ENCODE results near the gene TMEM202. TPM values are rescaled to one million over a fixed set of nuclear protein-coding genes. Genes with fewer than 3 reads are reported as not detected.
A peak's percentile ranks its signal among the peaks of the same experiment; 100 is the strongest.

TMEM202 gene
- total RNA-seq (not detected in 2 replicates), polyA plus RNA-seq (not detected in 2 replicates), polyA minus RNA-seq (ENCODE audit: low replicate concordance) (not detected in 2 replicates)
- polyA plus RNA-seq (2012): not detected in 2 replicates

GRCh38 chr15:72397796-72398588, at the start of gene TMEM202:
TSS of gene TMEM202 (plus strand) at chr15:72398305. CDS start at chr15:72398327, 22 bp downstream.
- Histone ChIP-seq H3K9me3 (ENCODE audit: control insufficient read depth, insufficient read depth, low read depth, low read length) (no peaks in the 10 kb centered on the region), H3K4me2 (ENCODE audit: extremely low read depth, insufficient read depth, low read length) (no peak within 1 kb of the TSS), H3K4me3 (replicated peaks in 1 of 4; ENCODE audit: control extremely low read depth in 1 of 4, insufficient read depth in 1 of 4, low read depth in 3 of 4, low read length in 4 of 4) (no peak within 1 kb of the TSS), H3K27ac (ENCODE audit: insufficient read depth, low read length) (no peak within 1 kb of the TSS), H3K9ac (ENCODE audit: insufficient read depth, low read length) (no peak within 1 kb of the TSS), H3K36me3 (ENCODE audit: control insufficient read depth, insufficient read depth, low read length) (no peaks in the 10 kb centered on the region), H3K4me1 (ENCODE audit: control insufficient read depth, extremely low read depth, insufficient read depth, low read length) (no peaks in the 10 kb centered on the region), H2AFZ (ENCODE audit: low read length) (no peak within 1 kb of the TSS), H4K20me1 (ENCODE audit: control insufficient read depth, extremely low read depth, insufficient read depth, low read length) (no peaks in the 10 kb centered on the region), H3K79me2 (ENCODE audit: control insufficient read depth, insufficient read depth, low read length) (no peaks in the 10 kb centered on the region), H3K27me3 (ENCODE audit: control insufficient read depth, insufficient read depth, low read length) (peaks cover 10% of the 10 kb centered on the region)
- DNase-seq (ENCODE audit: low read depth in 2 of 2): no peak
- no peak for TF ChIP-seq CTCF (conservative IDR thresholded peaks at IDR 0.05 in 1 of 2, IDR thresholded peaks at IDR 0.05 in 1 of 2; ENCODE audit: low read depth in 1 of 2, low read length in 2 of 2)
- TF ChIP-seq EZH2 (IDR thresholded peaks at IDR 0.05; ENCODE audit: low read length, missing control alignments): no peak

- H3K9me3 ChIP-seq (ENCODE audit: control insufficient read depth, insufficient read depth, low read depth, low read length): no peaks in the 10 kb centered on the region
- H2AFZ ChIP-seq (ENCODE audit: low read length): no peak overlapping the region
- TF ChIP-seq CTCF (conservative IDR thresholded peaks at IDR 0.05 in 1 of 2, IDR thresholded peaks at IDR 0.05 in 1 of 2; ENCODE audit: low read depth in 1 of 2, low read length in 2 of 2) (no peak), EZH2 (IDR thresholded peaks at IDR 0.05; ENCODE audit: low read length, missing control alignments) (no peak)
- peaks cover 3% of the 10 kb centered on the region for H3K4me1 ChIP-seq (ENCODE audit: control insufficient read depth, extremely low read depth, insufficient read depth, low read length)
- H3K36me3 ChIP-seq (ENCODE audit: control insufficient read depth, insufficient read depth, low read length): peaks cover 5% of the 10 kb centered on the region
- H3K27ac ChIP-seq (ENCODE audit: insufficient read depth, low read length): no peak overlapping the region
- H3K79me2 ChIP-seq (ENCODE audit: control insufficient read depth, insufficient read depth, low read length): no peaks in the 10 kb centered on the region
- H3K4me3 ChIP-seq (replicated peaks in 1 of 4; ENCODE audit: control extremely low read depth in 1 of 4, insufficient read depth in 1 of 4, low read depth in 3 of 4, low read length in 4 of 4): no peak overlapping the region
- DNase-seq (ENCODE audit: low read depth in 2 of 2): peak; percentile 7 to 20
- no peaks in the 10 kb centered on the region for H4K20me1 ChIP-seq (ENCODE audit: control insufficient read depth, extremely low read depth, insufficient read depth, low read length)
- no peak overlapping the region for H3K4me2 ChIP-seq (ENCODE audit: extremely low read depth, insufficient read depth, low read length)
- H3K27me3 ChIP-seq (ENCODE audit: control insufficient read depth, insufficient read depth, low read length): no peaks in the 10 kb centered on the region
- H3K9ac ChIP-seq (ENCODE audit: insufficient read depth, low read length): no peak overlapping the region
Observed at GRCh38 chr15:72353266-72353665, 44.8 kb upstream of the TMEM202 start.

GRCh38 chr15:72354496-72354895, 43.6 kb upstream of the TMEM202 start:
- TF ChIP-seq EZH2 (IDR thresholded peaks at IDR 0.05; ENCODE audit: low read length, missing control alignments) (no peak), CTCF (conservative IDR thresholded peaks at IDR 0.05 in 1 of 2, IDR thresholded peaks at IDR 0.05 in 1 of 2; ENCODE audit: low read depth in 1 of 2, low read length in 2 of 2) (no peak)
- no peak for DNase-seq (ENCODE audit: low read depth in 2 of 2)
- no peaks in the 10 kb centered on the region for H3K9me3 ChIP-seq (ENCODE audit: control insufficient read depth, insufficient read depth, low read depth, low read length)
- H3K9ac ChIP-seq (ENCODE audit: insufficient read depth, low read length): no peak overlapping the region
- H3K4me1 ChIP-seq (ENCODE audit: control insufficient read depth, extremely low read depth, insufficient read depth, low read length): peaks cover 7% of the 10 kb centered on the region
- H4K20me1 ChIP-seq (ENCODE audit: control insufficient read depth, extremely low read depth, insufficient read depth, low read length): no peaks in the 10 kb centered on the region
- no peak overlapping the region for H3K27ac ChIP-seq (ENCODE audit: insufficient read depth, low read length)
- H2AFZ ChIP-seq (ENCODE audit: low read length): no peak overlapping the region
- H3K36me3 ChIP-seq (ENCODE audit: control insufficient read depth, insufficient read depth, low read length): peaks cover 5% of the 10 kb centered on the region
- no peaks in the 10 kb centered on the region for H3K27me3 ChIP-seq (ENCODE audit: control insufficient read depth, insufficient read depth, low read length)
- H3K4me3 ChIP-seq (replicated peaks in 1 of 4; ENCODE audit: control extremely low read depth in 1 of 4, insufficient read depth in 1 of 4, low read depth in 3 of 4, low read length in 4 of 4): no peak overlapping the region
- H3K4me2 ChIP-seq (ENCODE audit: extremely low read depth, insufficient read depth, low read length): no peak overlapping the region
- H3K79me2 ChIP-seq (ENCODE audit: control insufficient read depth, insufficient read depth, low read length): no peaks in the 10 kb centered on the region

Data from fibroblast of lung (primary cell).